A673 (cell line): ENCODE measurements around the gene HS1BP3. TPM values are rescaled to one million over a fixed set of nuclear protein-coding genes. Genes with fewer than 3 reads are reported as not detected.

Experiments used
- BruUV-seq: library from RNA; stranded (reverse); fragments of 400-500 nt; replicated peaks from 2 replicates; lab custom pipeline; 2021; lab: Mats Ljungman, UMichigan
- CTCF ChIA-PET: fragments of 300-600 bp; sonication (Branson Sonifier 250); formaldehyde crosslinking; loops from one replicate; lab custom pipeline; 2022; ENCODE audit warnings: antibody characterized with exemption; lab: Charles Lee
- POLR2A ChIA-PET: fragments of 300-600 bp; sonication (Branson Sonifier 250); formaldehyde crosslinking; loops from one replicate; lab custom pipeline; 2022; ENCODE audit warnings: antibody characterized with exemption; ENCODE audit not compliant: low non-redundant PET; lab: Charles Lee
- DNase-seq: peaks from one replicate; pipeline ENCODE4 v3.0.0-alpha.2; 2015; ENCODE audit warnings: low spot score
- H3K27ac ChIP-seq: fragments of 200-600 bp; sonication (generic); 2 replicates; pipeline ENCODE4 v1.5.1; 2016; ENCODE audit warnings: mixed run types, low read depth, mild to moderate bottlenecking, mixed read lengths, antibody characterized with exemption, low read length; ENCODE audit not compliant: poor library complexity, severe bottlenecking
- H3K27me3 ChIP-seq: fragments of 200-600 bp; sonication (generic); replicated peaks from 2 replicates; pipeline ENCODE4 v1.6.1; 2017; ENCODE audit warnings: mixed run types, low read depth, mild to moderate bottlenecking, mixed read lengths, antibody characterized with exemption, low read length; ENCODE audit not compliant: insufficient read depth, poor library complexity
- H3K36me3 ChIP-seq: fragments of 200-600 bp; sonication (generic); 2 replicates; pipeline ENCODE4 v1.6.1; 2016; ENCODE audit warnings: mixed run types, mild to moderate bottlenecking, mixed read lengths, antibody characterized with exemption, low read length; ENCODE audit not compliant: insufficient read depth, poor library complexity, severe bottlenecking
- H3K4me1 ChIP-seq: fragments of 200-600 bp; sonication (generic); 2 replicates; pipeline ENCODE4 v1.6.1; 2017; ENCODE audit warnings: mixed run types, mild to moderate bottlenecking, mixed read lengths, antibody characterized with exemption, low read length; ENCODE audit not compliant: insufficient read depth, poor library complexity, severe bottlenecking
- H3K4me3 ChIP-seq: fragments of 200-600 bp; sonication (generic); 2 replicates; pipeline ENCODE4 v1.5.1; 2016; ENCODE audit warnings: low read depth, mixed run types, mild to moderate bottlenecking, mixed read lengths, low read length; ENCODE audit not compliant: poor library complexity, severe bottlenecking
- H3K9me3 ChIP-seq: fragments of 200-600 bp; sonication (generic); 2 replicates; pipeline ENCODE4 v1.6.1; 2016; ENCODE audit warnings: mixed run types, low read depth, mild to moderate bottlenecking, mixed read lengths, antibody characterized with exemption, low read length; ENCODE audit not compliant: poor library complexity, severe bottlenecking
- EZH2 ChIP-seq: fragments of 200-600 bp; sonication (generic); IDR thresholded peaks from 2 replicates; pipeline ENCODE4 v1.6.1; 2017; ENCODE audit warnings: borderline replicate concordance, low read depth, mild to moderate bottlenecking, mixed read lengths, antibody characterized with exemption, low read length; ENCODE audit not compliant: poor library complexity, severe bottlenecking
- intact Hi-C: fragments of 100-400 bp; cut with micrococcal nuclease; formaldehyde crosslinking; loops from one replicate; pipeline ENCODE4 v1.10.0; 2022; ENCODE audit not compliant: unreplicated experiment
- total RNA-seq: library from RNA; stranded (reverse); gene quantifications from 2 replicates; pipeline ENCODE4 v1.2.3, GENCODE V29; 2021
- TF ChIP-seq, protein P1 (sequence below): fragments of 300-800, 200-600 bp; sonication (generic); conservative IDR thresholded peaks from 2 replicates; pipeline ENCODE4 v1.5.1; 2017; ENCODE audit warnings: low read depth, mild to moderate bottlenecking, antibody characterized with exemption, low read length, moderate library complexity, mixed read lengths

The HS1BP3 gene
- total RNA-seq, 1 experiment from 2014 or later, result 12.6 TPM

GRCh38 chr2:20666304-20667150 lies 15.6 kb upstream of the HS1BP3 start, which contains the start of gene GDF7:
Gene GDF7, plus strand, starts transcription at chr2:20667144. Its CDS starts 96 bp downstream, at chr2:20667240.
- ChIA-PET POLR2A (no interaction called here), CTCF (interaction anchor here (0.6 kb wide), 1 partner anchor 270 kb away, joined by 3 read pairs; no protein-coding TSS in a partner anchor)
- TF ChIP-seq, protein P1, sequence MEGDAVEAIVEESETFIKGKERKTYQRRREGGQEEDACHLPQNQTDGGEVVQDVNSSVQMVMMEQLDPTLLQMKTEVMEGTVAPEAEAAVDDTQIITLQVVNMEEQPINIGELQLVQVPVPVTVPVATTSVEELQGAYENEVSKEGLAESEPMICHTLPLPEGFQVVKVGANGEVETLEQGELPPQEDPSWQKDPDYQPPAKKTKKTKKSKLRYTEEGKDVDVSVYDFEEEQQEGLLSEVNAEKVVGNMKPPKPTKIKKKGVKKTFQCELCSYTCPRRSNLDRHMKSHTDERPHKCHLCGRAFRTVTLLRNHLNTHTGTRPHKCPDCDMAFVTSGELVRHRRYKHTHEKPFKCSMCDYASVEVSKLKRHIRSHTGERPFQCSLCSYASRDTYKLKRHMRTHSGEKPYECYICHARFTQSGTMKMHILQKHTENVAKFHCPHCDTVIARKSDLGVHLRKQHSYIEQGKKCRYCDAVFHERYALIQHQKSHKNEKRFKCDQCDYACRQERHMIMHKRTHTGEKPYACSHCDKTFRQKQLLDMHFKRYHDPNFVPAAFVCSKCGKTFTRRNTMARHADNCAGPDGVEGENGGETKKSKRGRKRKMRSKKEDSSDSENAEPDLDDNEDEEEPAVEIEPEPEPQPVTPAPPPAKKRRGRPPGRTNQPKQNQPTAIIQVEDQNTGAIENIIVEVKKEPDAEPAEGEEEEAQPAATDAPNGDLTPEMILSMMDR, result peak; percentile 38; the same call in 1 of the 2 replicates
- TF ChIP-seq EZH2, result peak; percentile 99
- Histone ChIP-seq H3K36me3 (no peaks in the 10 kb centered on the region), H3K9me3 (no peaks in the 10 kb centered on the region), H3K4me3 (peak within 1 kb of the TSS; percentile 25), H3K4me1 (peaks cover 6% of the 10 kb centered on the region), H3K27me3 (peaks cover 96% of the 10 kb centered on the region), H3K27ac (no peak within 1 kb of the TSS)
- intact Hi-C loops, result no loop called here
- DNase-seq, result no peak
- no TSS peak for BruUV-seq

DNA sequence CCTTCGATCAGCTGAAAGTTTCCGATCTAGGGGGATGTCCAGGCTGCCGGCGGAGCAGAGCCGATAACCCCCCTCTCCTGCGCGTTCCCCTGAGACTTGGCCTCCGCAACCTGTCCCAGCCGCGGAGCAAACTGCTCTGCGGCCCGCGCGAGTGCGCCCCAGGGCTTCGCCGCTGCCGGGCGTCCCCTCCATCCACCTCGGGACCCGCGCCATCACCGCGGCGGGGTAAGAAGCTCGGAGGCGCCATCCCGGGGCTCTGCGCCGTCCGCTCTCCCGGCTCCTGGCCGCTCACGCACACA lies 15.1 kb upstream of the HS1BP3 start:
- Histone ChIP-seq H3K27ac (no peak overlapping the region), H3K27me3 (peaks cover 95% of the 10 kb centered on the region), H3K36me3 (no peaks in the 10 kb centered on the region), H3K9me3 (no peaks in the 10 kb centered on the region), H3K4me3 (peak overlapping the region; percentile 25), H3K4me1 (peaks cover 6% of the 10 kb centered on the region)
- peak; percentile 95 for TF ChIP-seq EZH2
- TF ChIP-seq, protein P1, result no peak
- no peak for DNase-seq
- no TSS peak for BruUV-seq
- intact Hi-C loops, result no loop called here
- POLR2A ChIA-PET, result no interaction called here
- CTCF ChIA-PET, result no interaction called here

- ChIA-PET CTCF (no interaction called here), POLR2A (no interaction called here)
- Histone ChIP-seq H3K27me3 (peaks cover 95% of the 10 kb centered on the region), H3K4me3 (no peak overlapping the region), H3K4me1 (peaks cover 6% of the 10 kb centered on the region), H3K36me3 (no peaks in the 10 kb centered on the region), H3K27ac (no peak overlapping the region), H3K9me3 (no peaks in the 10 kb centered on the region)
- intact Hi-C loops, result no loop called here
- no TSS peak for BruUV-seq
- DNase-seq, result no peak
- peak; percentile 78 for TF ChIP-seq EZH2
- TF ChIP-seq, protein P1, result no peak
Measured at GRCh38 chr2:20665243-20666004, 14.5 kb upstream of the HS1BP3 start.
